IMR-90 (cell line): Measurements from ENCODE around the gene TSPEAR. TPM values are rescaled to one million over a fixed set of nuclear protein-coding genes. Genes with fewer than 3 reads are reported as not detected.

ENCODE experiments used
- ATAC-seq: fragments of 200-7000 bp; cut with Tn5 transposase; 2 replicates; pipeline ENCODE4 v1.9.1; 2020; ENCODE audit warnings: low read depth, mild to moderate bottlenecking, moderate library complexity
- BruUV-seq: library from RNA; stranded (reverse); fragments of 400-500 nt; replicated peaks from 2 replicates; lab custom pipeline; 2021; lab: Mats Ljungman, UMichigan
- CTCF ChIA-PET: fragments of 300-600 bp; formaldehyde crosslinking; extraction: SDS; loops from one replicate; lab custom pipeline; 2021; ENCODE audit warnings: antibody characterized with exemption; lab: Yijun Ruan, JAX
- POLR2A ChIA-PET: fragments of 300-600 bp; sonication (Branson Sonifier 250); formaldehyde crosslinking; loops from one replicate; lab custom pipeline; 2022; ENCODE audit warnings: antibody characterized with exemption; ENCODE audit not compliant: unreplicated experiment; lab: Charles Lee
- DNase-seq: peaks from one replicate; pipeline ENCODE4 v3.0.0; 2013
- H2AFZ ChIP-seq: replicated peaks from 2 replicates; pipeline ENCODE3; 2013; ENCODE audit warnings: low read length, mild to moderate bottlenecking; ENCODE audit not compliant: poor library complexity
- H2AK5ac ChIP-seq: 2 replicates; pipeline ENCODE4 v1.6.1; 2013; ENCODE audit warnings: low read depth, low read length, inconsistent platforms
- H2AK9ac ChIP-seq: replicated peaks from 2 replicates; pipeline ENCODE3; 2013; ENCODE audit warnings: mild to moderate bottlenecking, low read depth, low read length, moderate library complexity; ENCODE audit not compliant: poor library complexity
- H2BK120ac ChIP-seq: 2 replicates; pipeline ENCODE4 v1.6.1; 2013; ENCODE audit warnings: low read depth, low read length, inconsistent platforms
- H2BK15ac ChIP-seq: 3 replicates; pipeline ENCODE4 v1.6.1; 2013; ENCODE audit warnings: low read depth, low read length, inconsistent platforms
- H2BK20ac ChIP-seq: 2 replicates; pipeline ENCODE4 v1.6.1; 2013; ENCODE audit warnings: low read depth, mild to moderate bottlenecking, inconsistent platforms, low read length, moderate library complexity
- H2BK5ac ChIP-seq: 2 replicates; pipeline ENCODE4 v1.6.1; 2013; ENCODE audit warnings: mild to moderate bottlenecking, low read depth, low read length, inconsistent platforms; ENCODE audit not compliant: poor library complexity, severe bottlenecking
- H3K14ac ChIP-seq: replicated peaks from 2 replicates; pipeline ENCODE4 v1.6.1; 2013; ENCODE audit warnings: low read depth, low read length, inconsistent platforms
- H3K18ac ChIP-seq: 2 replicates; pipeline ENCODE4 v1.6.1; 2013; ENCODE audit warnings: low read depth, low read length, control low read depth
- H3K23ac ChIP-seq: 2 replicates; pipeline ENCODE4 v1.6.1; 2013; ENCODE audit warnings: low read depth, low read length, inconsistent platforms
- H3K27ac ChIP-seq: 2 replicates; pipeline ENCODE4 v1.5.1; 2013; ENCODE audit warnings: mild to moderate bottlenecking, control low read depth, low read length; ENCODE audit not compliant: insufficient read depth
- H3K27me3 ChIP-seq: 2 replicates; pipeline ENCODE4 v1.6.1; 2013; ENCODE audit warnings: low read length; ENCODE audit not compliant: control insufficient read depth, insufficient read depth
- H3K36me3 ChIP-seq: 2 replicates; pipeline ENCODE4 v1.6.1; 2013; ENCODE audit warnings: low read length, mixed read lengths; ENCODE audit not compliant: control insufficient read depth, insufficient read depth
- H3K4ac ChIP-seq: 2 replicates; pipeline ENCODE4 v1.6.1; 2013; ENCODE audit warnings: low read depth, low read length, inconsistent platforms
- H3K4me1 ChIP-seq: 2 replicates; pipeline ENCODE4 v1.6.1; 2013; ENCODE audit warnings: low read length, mixed read lengths; ENCODE audit not compliant: control insufficient read depth, insufficient read depth
- H3K4me2 ChIP-seq: 2 replicates; pipeline ENCODE4 v1.6.1; 2013; ENCODE audit warnings: low read depth, mild to moderate bottlenecking, control low read depth, low read length, moderate library complexity
- H3K4me3 ChIP-seq: 2 replicates; pipeline ENCODE4 v1.5.1; 2013; ENCODE audit warnings: low read depth, mild to moderate bottlenecking, control low read depth, low read length, moderate library complexity; ENCODE audit not compliant: insufficient read depth
- H3K56ac ChIP-seq: 2 replicates; pipeline ENCODE4 v1.6.1; 2013; ENCODE audit warnings: low read length, inconsistent platforms; ENCODE audit not compliant: insufficient read depth; ENCODE audit errors: extremely low read depth
- H3K79me1 ChIP-seq, 2 experiments: 2 replicates each; pipeline ENCODE4 v1.6.1; 2013; ENCODE audit warnings: low read length in 2 of 2, inconsistent platforms in 1 of 2, low read depth in 1 of 2
- H3K9ac ChIP-seq: 2 replicates; pipeline ENCODE4 v1.6.1; 2013; ENCODE audit warnings: low read depth, low read length, control low read depth
- H3K9me1 ChIP-seq: 2 replicates; pipeline ENCODE4 v1.6.1; 2013; ENCODE audit warnings: low read length, inconsistent platforms; ENCODE audit not compliant: insufficient read depth
- H3K9me3 ChIP-seq: 2 replicates; pipeline ENCODE4 v1.6.1; 2013; ENCODE audit warnings: low read length; ENCODE audit not compliant: control insufficient read depth, insufficient read depth
- H4K20me1 ChIP-seq: 2 replicates; pipeline ENCODE4 v1.6.1; 2013; ENCODE audit warnings: low read length, inconsistent platforms; ENCODE audit not compliant: insufficient read depth
- H4K5ac ChIP-seq: 2 replicates; pipeline ENCODE4 v1.6.1; 2013; ENCODE audit warnings: mild to moderate bottlenecking, low read depth, low read length, control low read depth
- H4K8ac ChIP-seq, 2 experiments: 2 replicates each; pipeline ENCODE4 v1.6.1; 2013; ENCODE audit warnings: low read depth in 2 of 2, low read length in 2 of 2, control low read depth in 1 of 2, inconsistent platforms in 1 of 2
- H4K91ac ChIP-seq: 2 replicates; pipeline ENCODE4 v1.6.1; 2013; ENCODE audit warnings: low read depth, low read length, inconsistent platforms; ENCODE audit not compliant: insufficient read depth
- BHLHE40 ChIP-seq: fragments of 150-350 bp; IDR thresholded peaks from 2 replicates; pipeline ENCODE4 v1.6.1; 2016; ENCODE audit warnings: mild to moderate bottlenecking, low read depth, low read length
- CEBPB ChIP-seq: IDR thresholded peaks from 2 replicates; pipeline ENCODE4 v1.6.1; 2012; ENCODE audit warnings: low read depth, low read length, improper control_type of control experiment
- CTCF ChIP-seq: conservative IDR thresholded peaks from 2 replicates; pipeline ENCODE4 v1.5.1; 2012; ENCODE audit warnings: mild to moderate bottlenecking, low read depth, low read length, improper control_type of control experiment
- ELK1 ChIP-seq: fragments of 150-350 bp; IDR thresholded peaks from 2 replicates; pipeline ENCODE4 v1.6.1; 2016; ENCODE audit warnings: low read depth, mild to moderate bottlenecking, low read length, moderate library complexity, borderline replicate concordance
- FOS ChIP-seq: fragments of 150-350 bp; IDR thresholded peaks from 2 replicates; pipeline ENCODE4 v1.6.1; 2016; ENCODE audit warnings: low read depth, low read length
- MAFK ChIP-seq: IDR thresholded peaks from 2 replicates; pipeline ENCODE4 v1.6.1; 2012; ENCODE audit warnings: low read depth, low read length, improper control_type of control experiment
- MXI1 ChIP-seq: IDR thresholded peaks from 2 replicates; pipeline ENCODE4 v1.6.1; 2012; ENCODE audit warnings: low read depth, mild to moderate bottlenecking, low read length, moderate library complexity, borderline replicate concordance
- NFE2L2 ChIP-seq: fragments of 150-350 bp; IDR thresholded peaks from 2 replicates; pipeline ENCODE4 v1.6.1; 2016; ENCODE audit warnings: low read depth, mild to moderate bottlenecking, low read length
- POLR2A ChIP-seq: IDR thresholded peaks from 2 replicates; pipeline ENCODE4 v1.6.1; 2012; ENCODE audit warnings: mild to moderate bottlenecking, low read depth, low read length
- RAD21 ChIP-seq: IDR thresholded peaks from 2 replicates; pipeline ENCODE4 v1.6.1; 2012; ENCODE audit warnings: low read length, improper control_type of control experiment
- RCOR1 ChIP-seq: IDR thresholded peaks from 2 replicates; pipeline ENCODE4 v1.6.1; 2012; ENCODE audit warnings: mild to moderate bottlenecking, low read length, improper control_type of control experiment; ENCODE audit not compliant: insufficient replicate concordance
- RFX5 ChIP-seq: IDR thresholded peaks from 2 replicates; pipeline ENCODE4 v1.8.0; 2012; ENCODE audit warnings: low read depth, mild to moderate bottlenecking, low read length, moderate library complexity
- SMC3 ChIP-seq: fragments of 150-350 bp; IDR thresholded peaks from 2 replicates; pipeline ENCODE4 v1.6.1; 2016; ENCODE audit warnings: low read depth, mild to moderate bottlenecking, antibody characterized with exemption, low read length, moderate library complexity
- USF2 ChIP-seq: fragments of 150-350 bp; IDR thresholded peaks from 2 replicates; pipeline ENCODE4 v1.6.1; 2017; ENCODE audit warnings: mild to moderate bottlenecking, antibody characterized with exemption, low read length, low read depth
- WGBS, 2 experiments: methylation state at CpG; one replicate each; pipeline versions ENCODE4 v1.1.5 to v1.1.7; 2013; ENCODE audit warnings: missing lambda C conversion rate in 2 of 2; ENCODE audit not compliant: insufficient read length in 1 of 2; ENCODE audit errors: extremely low coverage in 2 of 2; 5-methylcytosine and 5-hydroxymethylcytosine counted together
- dilution Hi-C: fragments of 300-500 bp; cut with HindIII; formaldehyde crosslinking; loops from one replicate; pipeline ENCODE4 v1.14.3; 2018; ENCODE audit warnings: low sequenced_read_pairs; ENCODE audit not compliant: unreplicated experiment
- in situ Hi-C: fragments of 300-500 bp; cut with MboI; formaldehyde crosslinking; loops from 3 replicates; pipeline ENCODE4 v1.14.3; 2019; ENCODE audit warnings: low sequenced_read_pairs, inconsistent platforms, mixed read lengths
- intact Hi-C: fragments of 100-400 bp; cut with micrococcal nuclease; formaldehyde crosslinking; loops from 2 replicates; pipeline ENCODE4 v1.10.0; 2022
- polyA plus RNA-seq, 3 experiments: library from polyadenylated mRNA; depleted of rRNA; stranded (reverse); fragments of >200 nt; gene quantifications; 2 replicates each; pipeline ENCODE4 v1.2.3, GENCODE V29; 2012; ENCODE audit warnings: low replicate concordance in 1 of 3
- total RNA-seq: library from RNA; depleted of rRNA; stranded (reverse); fragments of >200 nt; gene quantifications from 2 replicates; pipeline ENCODE4 v1.2.3, GENCODE V29; 2012

Gene TSPEAR
- total and polyA plus RNA-seq, 2 of the 4 experiments (the other 2 are of a cell fraction): not detected

GRCh38 chr21:44732263-44732662 is 20.9 kb upstream of the TSPEAR start:
- intact Hi-C loops: no loop called here
- POLR2A ChIA-PET: no interaction called here

More at GRCh38 chr21:44732263-44732662, 20.9 kb upstream of the TSPEAR start:
- Histone ChIP-seq H2BK5ac (no peak overlapping the region), H3K14ac (no peak overlapping the region), H3K23ac (no peak overlapping the region), H2AK5ac (no peak overlapping the region), H3K18ac (no peak overlapping the region), H3K56ac (no peak overlapping the region), H2BK120ac (no peak overlapping the region), H4K91ac (no peak overlapping the region), H2AK9ac (no peak overlapping the region), H4K8ac (no peak overlapping the region), H2AFZ (no peak overlapping the region), H3K9me3 (peaks cover 13% of the 10 kb centered on the region), H3K27ac (no peak overlapping the region), H3K4me3 (no peak overlapping the region), H3K27me3 (peaks cover 16% of the 10 kb centered on the region), H2BK20ac (no peak overlapping the region), H3K36me3 (no peaks in the 10 kb centered on the region), H4K5ac (no peak overlapping the region), H3K9me1 (no peaks in the 10 kb centered on the region), H2BK15ac (no peak overlapping the region), H3K4me2 (no peak overlapping the region), H3K4ac (no peak overlapping the region), H3K9ac (no peak overlapping the region), H3K79me1 (no peaks in the 10 kb centered on the region), H3K4me1 (no peaks in the 10 kb centered on the region), H4K20me1 (no peaks in the 10 kb centered on the region)
- dilution Hi-C loops (no loop called here), in situ Hi-C loops (no loop called here)
- BruUV-seq: no TSS peak
- ATAC-seq (no peak), DNase-seq (no peak)
- WGBS, 2 experiments: 61% methylated on average over 4 of the region's 10 CpGs; no CpG with 5 or more reads in 1 of the 2 experiments
- CTCF ChIA-PET: no interaction called here
- TF ChIP-seq RFX5 (no peak), USF2 (no peak), FOS (no peak), NFE2L2 (no peak), MAFK (no peak), POLR2A (no peak), BHLHE40 (no peak), MXI1 (no peak), RAD21 (no peak), RCOR1 (no peak), SMC3 (no peak), CEBPB (no peak), ELK1 (no peak), CTCF (no peak)
